Measurements from ENCODE around the gene JARID2.

JARID2 gene

DNA sequence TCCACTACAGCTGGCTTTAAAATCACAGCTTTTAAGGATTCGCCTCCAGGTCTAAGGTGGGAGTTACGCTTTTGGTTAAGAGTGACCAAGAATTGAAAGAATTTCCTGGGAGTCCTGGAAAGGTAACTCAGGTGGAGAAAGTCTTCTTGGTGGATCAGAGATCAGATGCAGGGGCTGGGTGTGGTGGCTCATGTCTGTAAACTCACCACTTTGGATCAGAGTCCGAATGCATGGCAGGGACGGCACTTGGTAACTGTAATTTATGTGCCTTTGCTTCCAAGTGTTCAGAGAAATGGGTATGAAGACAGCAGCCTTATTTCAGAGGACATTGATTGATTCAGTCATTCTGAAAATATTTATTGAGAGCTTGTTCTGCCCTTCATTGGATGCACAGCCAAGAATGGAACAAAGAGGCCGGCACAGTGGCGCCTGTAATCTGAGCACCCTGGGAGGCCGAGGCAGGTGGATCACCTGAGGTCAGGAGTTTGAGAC is 18.0 kb upstream of the JARID2 start:
- H2BK15ac ChIP-seq (ENCODE audit: low read length) = peak overlapping the region; percentile 24
- H3K79me1 ChIP-seq (ENCODE audit: low read depth, low read length) = no peaks in the 10 kb centered on the region
- no CpG with 5 or more reads among the region's 7 CpGs for WGBS, 2 donors (ENCODE audit: extremely low coverage in 2 of 2, insufficient read length in 2 of 2, insufficient replicate concordance in 1 of 2)
- no peak overlapping the region for H2AFZ ChIP-seq (ENCODE audit: low read length)
- no peak overlapping the region for H3K4me3 ChIP-seq (ENCODE audit: low read length in 2 of 2)
- H3K4ac ChIP-seq (ENCODE audit: low read length) = no peak overlapping the region
- no peak overlapping the region for H3K9ac ChIP-seq (ENCODE audit: low read depth, low read length, poor library complexity)
- H4K91ac ChIP-seq (ENCODE audit: low read depth, low read length, poor library complexity) = no peak overlapping the region
- H2BK12ac ChIP-seq (ENCODE audit: low read length) = no peak overlapping the region
- no peak overlapping the region for H3K14ac ChIP-seq (ENCODE audit: low read length)
- H2AK5ac ChIP-seq (ENCODE audit: low read depth, low read length) = no peak overlapping the region
- peak overlapping the region; percentile 80 for H3K18ac ChIP-seq (ENCODE audit: low read length)
- no peak overlapping the region for H2BK120ac ChIP-seq (ENCODE audit: low read depth, low read length)
- no peak for DNase-seq (ENCODE audit: low spot score)
- H3K9me3 ChIP-seq (replicated peaks in 1 of 2; ENCODE audit: control insufficient read depth in 2 of 2, insufficient read depth in 1 of 2, low read depth in 1 of 2, low read length in 2 of 2) = peaks cover 0 to 2% of the 10 kb centered on the region in 2 donors
- H4K8ac ChIP-seq (ENCODE audit: low read depth, low read length) = no peak overlapping the region
- H3K36me3 ChIP-seq (replicated peaks in 1 of 2; ENCODE audit: control insufficient read depth in 2 of 2, insufficient read depth in 2 of 2, low read length in 2 of 2) = no peaks in the 10 kb centered on the region
- H3K27me3 ChIP-seq (ENCODE audit: control insufficient read depth in 3 of 3, insufficient read depth in 3 of 3, low read depth in 1 of 3, low read length in 3 of 3) = no peaks in the 10 kb centered on the region
- no peak overlapping the region for H2BK5ac ChIP-seq (ENCODE audit: low read length)
- H3K4me2 ChIP-seq (ENCODE audit: insufficient read depth, low read length, poor library complexity, severe bottlenecking) = no peak overlapping the region
- H3K27ac ChIP-seq (replicated peaks; ENCODE audit: low read length) = no peak overlapping the region
- peaks cover 0 to 7% of the 10 kb centered on the region in 2 donors for H3K4me1 ChIP-seq (ENCODE audit: control insufficient read depth in 2 of 2, insufficient read depth in 1 of 2, low read depth in 1 of 2, low read length in 2 of 2)
- no peak overlapping the region for H3K23ac ChIP-seq (ENCODE audit: low read depth, low read length, poor library complexity)

DNA sequence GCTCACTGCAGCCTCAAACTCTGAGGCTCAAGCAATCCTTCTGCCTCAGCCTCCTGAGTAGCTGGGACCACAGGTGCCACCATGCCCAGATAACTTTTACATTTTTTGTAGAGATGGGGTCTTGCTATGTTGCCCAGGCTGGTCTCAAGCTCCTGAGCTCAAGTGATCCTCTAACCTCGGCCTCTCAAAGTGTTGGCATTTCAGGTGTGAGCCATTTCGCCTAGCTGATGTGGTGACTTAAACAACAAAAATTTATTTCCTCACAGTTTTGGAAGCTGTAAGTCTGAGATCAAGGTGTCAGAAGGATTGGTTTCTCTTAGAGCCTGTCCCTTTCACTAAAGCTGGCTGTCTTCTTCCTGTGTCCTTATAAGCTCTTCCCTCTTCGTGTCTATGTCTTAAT is 15.0 kb upstream of the JARID2 start:
- no peak overlapping the region for H3K9ac ChIP-seq (ENCODE audit: low read depth, low read length, poor library complexity)
- H3K79me1 ChIP-seq (ENCODE audit: low read depth, low read length) = no peaks in the 10 kb centered on the region
- no peak overlapping the region for H4K8ac ChIP-seq (ENCODE audit: low read depth, low read length)
- no peak overlapping the region for H2BK15ac ChIP-seq (ENCODE audit: low read length)
- no peak overlapping the region for H2BK12ac ChIP-seq (ENCODE audit: low read length)
- no peak overlapping the region for H3K23ac ChIP-seq (ENCODE audit: low read depth, low read length, poor library complexity)
- H3K27ac ChIP-seq (replicated peaks; ENCODE audit: low read length) = no peak overlapping the region
- H3K36me3 ChIP-seq (replicated peaks in 1 of 2; ENCODE audit: control insufficient read depth in 2 of 2, insufficient read depth in 2 of 2, low read length in 2 of 2) = no peaks in the 10 kb centered on the region
- H3K27me3 ChIP-seq (ENCODE audit: control insufficient read depth in 3 of 3, insufficient read depth in 3 of 3, low read depth in 1 of 3, low read length in 3 of 3) = no peaks in the 10 kb centered on the region
- peaks cover 0 to 4% of the 10 kb centered on the region in 2 donors for H3K4me1 ChIP-seq (ENCODE audit: control insufficient read depth in 2 of 2, insufficient read depth in 1 of 2, low read depth in 1 of 2, low read length in 2 of 2)
- DNase-seq (ENCODE audit: low spot score) = no peak
- no peak overlapping the region for H3K14ac ChIP-seq (ENCODE audit: low read length)
- H3K4me2 ChIP-seq (ENCODE audit: insufficient read depth, low read length, poor library complexity, severe bottlenecking) = no peak overlapping the region
- peaks cover 0 to 2% of the 10 kb centered on the region in 2 donors for H3K9me3 ChIP-seq (replicated peaks in 1 of 2; ENCODE audit: control insufficient read depth in 2 of 2, insufficient read depth in 1 of 2, low read depth in 1 of 2, low read length in 2 of 2)
- H4K91ac ChIP-seq (ENCODE audit: low read depth, low read length, poor library complexity) = no peak overlapping the region
- H3K4ac ChIP-seq (ENCODE audit: low read length) = no peak overlapping the region
- H2BK120ac ChIP-seq (ENCODE audit: low read depth, low read length) = no peak overlapping the region
- no peak overlapping the region for H2AFZ ChIP-seq (ENCODE audit: low read length)
- WGBS, 2 donors (ENCODE audit: extremely low coverage in 2 of 2, insufficient read length in 2 of 2, insufficient replicate concordance in 1 of 2) = no CpG with 5 or more reads among the region's 3 CpGs
- H2AK5ac ChIP-seq (ENCODE audit: low read depth, low read length) = no peak overlapping the region
- H3K4me3 ChIP-seq (ENCODE audit: low read length in 2 of 2) = no peak overlapping the region
- H2BK5ac ChIP-seq (ENCODE audit: low read length) = no peak overlapping the region
- H3K18ac ChIP-seq (ENCODE audit: low read length) = no peak overlapping the region

DNA sequence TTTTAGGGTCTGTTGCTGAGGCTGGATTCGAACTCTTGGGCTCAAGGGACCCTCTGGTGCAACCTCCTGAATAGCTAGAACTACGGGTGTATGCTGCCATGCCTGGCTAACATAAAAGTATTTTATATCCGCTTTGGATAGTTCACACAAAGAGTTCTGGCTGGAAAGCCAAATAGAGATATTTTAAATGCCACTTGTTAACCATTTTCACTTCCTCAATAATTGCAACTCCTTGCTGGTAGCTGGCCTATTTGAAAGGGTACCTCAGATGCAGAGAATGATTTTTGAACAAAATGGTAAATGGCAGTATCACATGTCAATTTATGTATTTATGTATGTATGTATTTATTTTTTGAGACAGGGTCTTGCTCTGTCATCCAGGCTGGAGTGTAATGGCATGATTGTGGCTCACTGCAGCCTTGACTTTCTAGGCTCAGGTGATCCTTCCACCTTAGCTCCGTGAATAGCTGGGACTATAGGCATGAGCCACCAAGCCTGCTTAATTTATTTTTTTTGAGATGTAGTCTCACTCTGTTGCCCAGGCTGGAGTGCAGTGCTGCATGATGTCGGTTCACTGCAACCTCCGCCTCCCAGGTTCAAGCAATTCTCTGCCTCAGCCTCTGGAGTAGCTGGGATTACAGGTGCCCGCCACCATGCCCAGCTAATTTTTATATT is 12.9 kb upstream of the JARID2 start:
- Histone ChIP-seq H2BK12ac (ENCODE audit: low read length) (no peak overlapping the region), H4K8ac (ENCODE audit: low read depth, low read length) (no peak overlapping the region), H2BK15ac (ENCODE audit: low read length) (no peak overlapping the region), H2AK5ac (ENCODE audit: low read depth, low read length) (no peak overlapping the region), H3K9me3 (replicated peaks in 1 of 2; ENCODE audit: control insufficient read depth in 2 of 2, insufficient read depth in 1 of 2, low read depth in 1 of 2, low read length in 2 of 2) (peaks cover 0 to 2% of the 10 kb centered on the region in 2 donors), H3K14ac (ENCODE audit: low read length) (no peak overlapping the region), H3K27me3 (ENCODE audit: control insufficient read depth in 3 of 3, insufficient read depth in 3 of 3, low read depth in 1 of 3, low read length in 3 of 3) (no peaks in the 10 kb centered on the region), H2AFZ (ENCODE audit: low read length) (no peak overlapping the region), H3K79me1 (ENCODE audit: low read depth, low read length) (no peaks in the 10 kb centered on the region), H3K18ac (ENCODE audit: low read length) (no peak overlapping the region), H2BK5ac (ENCODE audit: low read length) (no peak overlapping the region), H3K4me3 (ENCODE audit: low read length in 2 of 2) (no peak overlapping the region), H3K27ac (replicated peaks; ENCODE audit: low read length) (no peak overlapping the region), H3K4me1 (ENCODE audit: control insufficient read depth in 2 of 2, insufficient read depth in 1 of 2, low read depth in 1 of 2, low read length in 2 of 2) (peaks cover 0 to under 1% of the 10 kb centered on the region in 2 donors), H3K36me3 (replicated peaks in 1 of 2; ENCODE audit: control insufficient read depth in 2 of 2, insufficient read depth in 2 of 2, low read length in 2 of 2) (no peaks in the 10 kb centered on the region), H3K23ac (ENCODE audit: low read depth, low read length, poor library complexity) (no peak overlapping the region), H3K4ac (ENCODE audit: low read length) (no peak overlapping the region), H4K91ac (ENCODE audit: low read depth, low read length, poor library complexity) (no peak overlapping the region), H3K9ac (ENCODE audit: low read depth, low read length, poor library complexity) (no peak overlapping the region), H2BK120ac (ENCODE audit: low read depth, low read length) (no peak overlapping the region), H3K4me2 (ENCODE audit: insufficient read depth, low read length, poor library complexity, severe bottlenecking) (no peak overlapping the region)
- DNase-seq (ENCODE audit: low spot score) = no peak
- WGBS, 2 donors (ENCODE audit: extremely low coverage in 2 of 2, insufficient read length in 2 of 2, insufficient replicate concordance in 1 of 2) = no CpG with 5 or more reads among the region's 7 CpGs

DNA sequence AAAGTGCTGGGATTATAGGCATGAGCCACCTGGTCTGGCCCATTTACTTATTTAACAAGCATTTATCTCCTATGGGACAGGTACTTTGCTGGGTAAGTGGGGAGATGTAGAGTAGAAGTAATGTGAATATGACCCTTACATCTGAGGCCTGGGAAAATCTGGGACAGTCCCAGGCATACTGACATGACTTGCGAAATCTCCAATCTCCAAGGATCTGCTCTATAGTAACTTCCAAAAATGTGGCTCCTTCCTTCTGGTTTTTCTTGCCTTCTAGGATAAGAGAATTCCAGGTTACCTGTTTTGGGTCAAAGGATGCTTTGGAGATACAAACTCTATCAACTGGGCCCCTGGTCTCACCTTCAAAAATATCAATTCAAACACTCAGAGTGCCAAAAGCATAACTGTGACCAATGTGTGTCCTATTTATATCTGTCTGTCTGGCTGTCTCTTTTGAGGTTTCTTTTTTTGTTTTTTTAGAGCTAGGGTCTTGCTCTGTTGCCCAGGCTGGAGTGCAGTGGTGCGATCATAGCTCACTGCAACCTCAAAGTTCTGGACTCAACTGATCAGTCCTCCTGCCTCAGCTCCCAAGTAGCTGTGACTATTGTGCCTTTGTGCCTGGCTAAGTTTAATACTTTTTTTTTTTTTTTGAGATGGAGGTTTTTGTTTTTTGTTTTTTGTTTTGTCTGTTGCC is 11.7 kb upstream of the JARID2 start:
- Histone ChIP-seq H4K8ac (ENCODE audit: low read depth, low read length) (no peak overlapping the region), H3K18ac (ENCODE audit: low read length) (no peak overlapping the region), H3K4me2 (ENCODE audit: insufficient read depth, low read length, poor library complexity, severe bottlenecking) (no peak overlapping the region), H2AK5ac (ENCODE audit: low read depth, low read length) (no peak overlapping the region), H3K14ac (ENCODE audit: low read length) (no peak overlapping the region), H3K4ac (ENCODE audit: low read length) (no peak overlapping the region), H3K4me1 (ENCODE audit: control insufficient read depth in 2 of 2, insufficient read depth in 1 of 2, low read depth in 1 of 2, low read length in 2 of 2) (no peaks in the 10 kb centered on the region), H3K23ac (ENCODE audit: low read depth, low read length, poor library complexity) (no peak overlapping the region), H3K9ac (ENCODE audit: low read depth, low read length, poor library complexity) (no peak overlapping the region), H3K36me3 (replicated peaks in 1 of 2; ENCODE audit: control insufficient read depth in 2 of 2, insufficient read depth in 2 of 2, low read length in 2 of 2) (no peaks in the 10 kb centered on the region), H3K27ac (replicated peaks; ENCODE audit: low read length) (no peak overlapping the region), H2BK15ac (ENCODE audit: low read length) (no peak overlapping the region), H2AFZ (ENCODE audit: low read length) (no peak overlapping the region), H3K4me3 (ENCODE audit: low read length in 2 of 2) (no peak overlapping the region), H4K91ac (ENCODE audit: low read depth, low read length, poor library complexity) (no peak overlapping the region), H2BK5ac (ENCODE audit: low read length) (no peak overlapping the region), H3K27me3 (ENCODE audit: control insufficient read depth in 3 of 3, insufficient read depth in 3 of 3, low read depth in 1 of 3, low read length in 3 of 3) (no peaks in the 10 kb centered on the region), H2BK120ac (ENCODE audit: low read depth, low read length) (no peak overlapping the region), H3K79me1 (ENCODE audit: low read depth, low read length) (no peaks in the 10 kb centered on the region), H3K9me3 (replicated peaks in 1 of 2; ENCODE audit: control insufficient read depth in 2 of 2, insufficient read depth in 1 of 2, low read depth in 1 of 2, low read length in 2 of 2) (no peaks in the 10 kb centered on the region), H2BK12ac (ENCODE audit: low read length) (no peak overlapping the region)
- no peak for DNase-seq (ENCODE audit: low spot score)
- no CpG with 5 or more reads among the region's 2 CpGs for WGBS, 2 donors (ENCODE audit: extremely low coverage in 2 of 2, insufficient read length in 2 of 2, insufficient replicate concordance in 1 of 2)

All from neuronal stem cell (in vitro differentiated cells).